ENCODE data around the gene KRT6A. TPM values are rescaled to one million over a fixed set of nuclear protein-coding genes. Genes with fewer than 3 reads are reported as not detected.

Gene KRT6A
- total and polyA plus RNA-seq, 2 of the 8 experiments (the other 6 are each of a cell fraction or from before 2014, with no cell fraction given) = 0.11 TPM; not detected in 1

GRCh38 chr12:52540531-52540930 is 47.5 kb upstream of the KRT6A start:
- Histone ChIP-seq H3K23me2 (ENCODE audit: low read depth, low read length) (no peaks in the 10 kb centered on the region), H4K91ac (replicated peaks; ENCODE audit: insufficient read length, low read length) (no peak overlapping the region), H2AK5ac (ENCODE audit: low read depth, low read length) (no peak overlapping the region), H3K14ac (ENCODE audit: insufficient read length) (no peak overlapping the region), H2BK12ac (ENCODE audit: low read depth, low read length) (no peak overlapping the region), H2AFZ (ENCODE audit: low read length) (no peak overlapping the region), H3K9ac (replicated peaks in 1 of 4; ENCODE audit: extremely low read depth in 1 of 4, low read depth in 3 of 4, low read length in 3 of 4) (no peak overlapping the region), H3K4me2 (ENCODE audit: insufficient read depth in 1 of 2, low read depth in 2 of 2, low read length in 2 of 2) (no peak overlapping the region), H3K27ac (ENCODE audit: low read depth, low read length) (no peak overlapping the region), H2BK120ac (replicated peaks; ENCODE audit: low read depth, low read length) (no peak overlapping the region), H3K56ac (replicated peaks; ENCODE audit: insufficient read length, low read depth, low read length) (no peak overlapping the region), H3K18ac (ENCODE audit: extremely low read depth, low read length) (no peak overlapping the region), H3K4me3 (ENCODE audit: extremely low read depth in 1 of 4, insufficient read depth in 2 of 4, low read depth in 3 of 4, low read length in 4 of 4) (no peak overlapping the region), H4K8ac (ENCODE audit: extremely low read depth, insufficient read depth, low read length) (no peak overlapping the region), H4K5ac (ENCODE audit: insufficient read length, low read depth, low read length) (no peak overlapping the region), H2BK15ac (ENCODE audit: low read length) (no peak overlapping the region), H3K4me1 (replicated peaks in 1 of 4; ENCODE audit: control insufficient read depth in 3 of 4, insufficient read depth in 4 of 4, low read length in 3 of 4) (no peaks in the 10 kb centered on the region; a peak in 2 of 7 replicates), H3K79me1 (ENCODE audit: low read depth, low read length) (no peaks in the 10 kb centered on the region), H2BK20ac (ENCODE audit: low read length) (no peak overlapping the region), H3K36me3 (ENCODE audit: control insufficient read depth in 2 of 4, insufficient read depth in 4 of 4, low read length in 3 of 4) (no peaks in the 10 kb centered on the region), H3K27me3 (replicated peaks in 1 of 4; ENCODE audit: control insufficient read depth in 3 of 4, extremely low read depth in 1 of 4, insufficient read depth in 3 of 4, low read length in 3 of 4) (no peaks in the 10 kb centered on the region), H3K4ac (replicated peaks; ENCODE audit: insufficient read length, low read depth, low read length) (no peak overlapping the region), H3K23ac (ENCODE audit: insufficient read length) (no peak overlapping the region), H2BK5ac (ENCODE audit: low read depth, low read length) (no peak overlapping the region; the same call in 1 of the 2 replicates), H3K9me3 (ENCODE audit: insufficient read depth in 2 of 2, low read depth in 1 of 2, low read length in 1 of 2) (no peaks in the 10 kb centered on the region), H3K79me2 (ENCODE audit: control insufficient read depth in 1 of 2, insufficient read depth in 2 of 2, low read length in 2 of 2) (no peaks in the 10 kb centered on the region), H4K20me1 (replicated peaks in 1 of 2; ENCODE audit: control insufficient read depth in 1 of 2, insufficient read depth in 2 of 2, low read length in 2 of 2) (no peaks in the 10 kb centered on the region)
- no peak for TF ChIP-seq SUZ12 (IDR thresholded peaks at IDR 0.05; ENCODE audit: low read length)
- TF ChIP-seq CBX5 (IDR thresholded peaks at IDR 0.05; ENCODE audit: low read depth, low read length) = no peak
- TF ChIP-seq SAP30 (IDR thresholded peaks at IDR 0.05; ENCODE audit: insufficient read depth, insufficient replicate concordance, low read length) = no peak
- FAIRE-seq (no peak), DNase-seq (ENCODE audit: low read depth in 1 of 2, low spot score in 2 of 2) (no peak)
- POLR2A ChIA-PET (ENCODE audit: partially characterized antibody) = interaction anchor here (0.7 kb wide), 1 partner anchor 84 kb away, joined by 3 read pairs; no protein-coding TSS in a partner anchor
- 82% methylated on average over 6 of the region's 7 CpGs; no CpG with 5 or more reads in 1 of the 2 experiments for WGBS, 2 experiments (ENCODE audit: extremely low coverage in 1 of 2, insufficient coverage in 1 of 2, insufficient read length in 1 of 2, insufficient replicate concordance in 2 of 2, low coverage in 1 of 2, low lambda C conversion rate in 2 of 2, missing lambda C conversion rate in 1 of 2)
- CTCF ChIA-PET (ENCODE audit: partially characterized antibody) = interaction anchor here (1.0 to 4.9 kb wide), 6 partner anchors 8 to 152 kb away, joined by 3 to 19 read pairs (median 4); partner anchors contain the start of gene KRT5
